SJSA1 (cell line): ENCODE data around the gene OR56B1. TPM values are rescaled to one million over a fixed set of nuclear protein-coding genes. Genes with fewer than 3 reads are reported as not detected.
A peak's percentile ranks its signal among the peaks of the same experiment; 100 is the strongest.
"Not testable (repeated sequence)": the region's sequence is repeated elsewhere in the genome, so short reads cannot be mapped to it uniquely, and the experiment has no call there.

ENCODE experiments used
- DNase-seq, 2 experiments: peaks; one replicate each; pipeline ENCODE4 v3.0.0-alpha.2; 2015 to 2020; ENCODE audit warnings: low spot score in 2 of 2, low read depth in 1 of 2
- H3K27ac ChIP-seq: fragments of 250-450 bp; sonication (Bioruptor Pico); 2 replicates; pipeline ENCODE4 v1.5.1; 2020; ENCODE audit warnings: mild to moderate bottlenecking, moderate library complexity
- H3K27me3 ChIP-seq: fragments of 250-450 bp; sonication (Bioruptor Pico); replicated peaks from 2 replicates; pipeline ENCODE4 v1.5.1; 2020; ENCODE audit warnings: mild to moderate bottlenecking, moderate library complexity
- H3K36me3 ChIP-seq: fragments of 250-450 bp; sonication (Bioruptor Pico); 2 replicates; pipeline ENCODE4 v1.5.1; 2020; ENCODE audit warnings: mild to moderate bottlenecking
- H3K4me1 ChIP-seq: fragments of 250-450 bp; sonication (Bioruptor Pico); replicated peaks from 2 replicates; pipeline ENCODE4 v1.6.1; 2021; ENCODE audit warnings: mild to moderate bottlenecking
- H3K4me3 ChIP-seq: fragments of 250-450 bp; sonication (Bioruptor Pico); 2 replicates; pipeline ENCODE4 v1.5.1; 2020; ENCODE audit warnings: mild to moderate bottlenecking
- H3K9me3 ChIP-seq: fragments of 250-450 bp; sonication (Bioruptor Pico); replicated peaks from 2 replicates; pipeline ENCODE4 v1.5.1; 2020; ENCODE audit warnings: mild to moderate bottlenecking
- total RNA-seq: library from RNA; depleted of rRNA; stranded (reverse); fragments of >200 nt; shearing (Covaris generic); gene quantifications from 2 replicates; pipeline ENCODE4 v1.2.3, GENCODE V29; 2014; rRNA removed

Gene OR56B1, protein sequence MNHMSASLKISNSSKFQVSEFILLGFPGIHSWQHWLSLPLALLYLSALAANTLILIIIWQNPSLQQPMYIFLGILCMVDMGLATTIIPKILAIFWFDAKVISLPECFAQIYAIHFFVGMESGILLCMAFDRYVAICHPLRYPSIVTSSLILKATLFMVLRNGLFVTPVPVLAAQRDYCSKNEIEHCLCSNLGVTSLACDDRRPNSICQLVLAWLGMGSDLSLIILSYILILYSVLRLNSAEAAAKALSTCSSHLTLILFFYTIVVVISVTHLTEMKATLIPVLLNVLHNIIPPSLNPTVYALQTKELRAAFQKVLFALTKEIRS
- total RNA-seq, result not detected in 2 replicates

- no peak for DNase-seq
- no peaks in the 10 kb centered on the region for H3K9me3 ChIP-seq
- no peaks in the 10 kb centered on the region for H3K36me3 ChIP-seq
- no peaks in the 10 kb centered on the region for H3K4me1 ChIP-seq
- no peak within 1 kb of the TSS for H3K27ac ChIP-seq
- no peak within 1 kb of the TSS for H3K4me3 ChIP-seq
- H3K27me3 ChIP-seq, result peaks cover 7% of the 10 kb centered on the region; the same call in 1 of the 2 replicates
Measured at GRCh38 chr11:5736396-5736795, at the start of gene OR56B1. TSS of gene OR56B1 (plus strand) at chr11:5736448. CDS start at chr11:5736517, 69 bp downstream.

DNA sequence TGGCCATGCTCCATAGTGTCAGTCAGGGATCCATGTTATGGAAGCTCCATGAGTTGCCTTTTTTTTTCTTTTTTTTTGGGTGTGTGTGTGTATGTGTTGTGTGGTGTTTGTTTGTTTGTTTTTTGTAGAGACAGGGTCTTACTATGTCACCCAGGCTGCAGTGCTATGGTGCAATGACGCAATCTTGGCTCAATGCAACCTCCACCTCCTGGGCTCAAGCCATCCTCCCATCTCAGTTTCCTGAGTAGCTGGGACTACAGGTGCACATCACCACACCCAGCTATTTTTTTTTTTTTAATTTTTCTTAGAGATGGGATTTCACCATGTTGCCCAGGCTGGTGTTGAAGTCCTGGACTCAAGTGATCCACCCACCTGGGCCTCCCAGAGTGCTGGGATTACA, 47.8 kb upstream of the OR56B1 start:
- peaks cover 8% of the 10 kb centered on the region; the same call in 1 of the 2 replicates for H3K36me3 ChIP-seq
- no peaks in the 10 kb centered on the region for H3K27me3 ChIP-seq
- H3K27ac ChIP-seq, result no peak overlapping the region
- H3K9me3 ChIP-seq, result no peaks in the 10 kb centered on the region
- DNase-seq, result no peak
- peaks cover 23% of the 10 kb centered on the region for H3K4me1 ChIP-seq
- H3K4me3 ChIP-seq, result no peak overlapping the region

- H3K27me3 ChIP-seq, result no peaks in the 10 kb centered on the region
- H3K4me3 ChIP-seq, result peak within 1 kb of the TSS; percentile 40
Measured at GRCh38 chr11:5689551-5689983, 46.7 kb upstream of the OR56B1 start, which contains the start of gene TRIM22. TSS of gene TRIM22 (plus strand) at chr11:5689790. CDS start at chr11:5696233, 6,443 bp downstream.

DNA sequence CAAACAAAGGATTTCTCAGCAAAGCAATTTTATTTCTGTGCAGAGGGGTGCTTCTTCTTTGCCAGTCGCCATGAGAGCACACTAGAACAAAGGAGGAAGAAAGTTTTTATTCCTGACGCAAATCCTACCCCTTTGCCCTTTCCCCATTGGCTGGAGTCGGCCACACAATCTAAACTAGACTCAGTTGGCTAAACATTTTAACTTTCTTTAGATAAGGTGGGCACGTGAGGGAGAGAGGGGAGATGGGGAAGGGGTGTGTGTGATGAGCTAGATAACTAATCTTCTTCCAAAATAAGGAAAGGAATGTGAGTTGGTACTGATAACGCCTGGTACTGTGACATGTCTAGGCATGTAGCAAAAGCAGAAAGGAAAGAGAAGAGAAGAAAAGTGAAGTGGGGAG, 46.0 kb upstream of the OR56B1 start:
- Histone ChIP-seq H3K4me1 (peaks cover 12% of the 10 kb centered on the region), H3K4me3 (peak overlapping the region; percentile 40), H3K9me3 (no peaks in the 10 kb centered on the region), H3K27me3 (no peaks in the 10 kb centered on the region), H3K36me3 (peaks cover 17% of the 10 kb centered on the region), H3K27ac (peak overlapping the region; percentile 89)
- DNase-seq, result peak in 1 of 2 experiments; percentile 77

More at GRCh38 chr11:5689551-5689983, 46.7 kb upstream of the OR56B1 start, which contains the start of gene TRIM22:
- DNase-seq, result peak; percentile 56 to 86
- Histone ChIP-seq H3K9me3 (no peaks in the 10 kb centered on the region), H3K36me3 (peaks cover 15% of the 10 kb centered on the region), H3K27ac (peak within 1 kb of the TSS; percentile 89), H3K4me1 (peaks cover 14% of the 10 kb centered on the region)

GRCh38 chr11:5690736-5691135, 45.5 kb upstream of the OR56B1 start:
- H3K4me1 ChIP-seq, result peaks cover 10% of the 10 kb centered on the region
- H3K9me3 ChIP-seq, result no peaks in the 10 kb centered on the region
- peak in 1 of 2 experiments; percentile 73 for DNase-seq
- peaks cover 18% of the 10 kb centered on the region for H3K36me3 ChIP-seq
- H3K4me3 ChIP-seq, result peak overlapping the region; percentile 40
- no peaks in the 10 kb centered on the region for H3K27me3 ChIP-seq
- peak overlapping the region; percentile 89 for H3K27ac ChIP-seq

DNA sequence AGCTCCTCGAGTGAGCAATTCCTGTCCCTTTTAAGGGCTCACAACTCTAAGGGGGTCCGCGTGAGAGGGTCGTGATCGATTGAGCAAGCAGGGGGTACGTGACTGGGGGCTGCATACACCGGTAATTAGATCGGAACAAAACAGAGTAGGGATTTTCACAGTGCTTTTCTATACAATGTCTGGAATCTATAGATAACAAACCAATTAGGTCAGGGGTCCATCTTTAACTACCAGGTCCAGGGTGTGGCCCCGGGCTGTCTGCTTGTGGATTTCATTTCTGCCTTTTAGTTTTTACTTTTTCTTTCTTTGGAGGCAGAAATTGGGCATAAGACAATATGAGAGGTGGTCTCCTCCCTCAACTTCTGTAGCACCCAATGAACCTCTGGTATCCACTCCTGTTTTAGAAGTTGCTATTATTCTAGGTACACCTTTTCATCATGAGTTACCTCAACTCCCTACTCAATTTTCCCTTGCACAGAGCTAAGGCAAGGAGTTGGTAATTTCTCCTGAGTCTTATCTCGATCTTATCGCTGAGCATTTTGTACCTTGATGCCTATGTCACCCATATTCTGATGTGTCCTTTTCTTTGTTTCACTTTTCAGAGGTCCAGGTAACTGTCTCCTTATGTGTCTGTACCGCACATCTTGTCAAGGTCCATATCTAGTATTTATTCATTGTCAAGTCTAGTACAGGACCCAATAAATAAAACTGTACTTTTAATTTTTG, 44.8 kb upstream of the OR56B1 start:
- 0 out of 2 replicates have a peak overlapping the region, but pooled peaks have one; percentile 89 for H3K27ac ChIP-seq
- H3K9me3 ChIP-seq, H3K27me3 ChIP-seq, DNase-seq: not testable (repeated sequence)
- peak overlapping the region; percentile 40 for H3K4me3 ChIP-seq
- peaks cover 10% of the 10 kb centered on the region for H3K4me1 ChIP-seq
- peaks cover 24% of the 10 kb centered on the region for H3K36me3 ChIP-seq

- H3K36me3 ChIP-seq, result peaks cover 30% of the 10 kb centered on the region
- H3K27ac ChIP-seq, result no peak overlapping the region
- no peaks in the 10 kb centered on the region for H3K9me3 ChIP-seq
- DNase-seq, result no peak
- H3K4me3 ChIP-seq, result no peak overlapping the region
- no peaks in the 10 kb centered on the region for H3K27me3 ChIP-seq
- peaks cover 10% of the 10 kb centered on the region for H3K4me1 ChIP-seq
Measured at GRCh38 chr11:5691964-5692361, 44.3 kb upstream of the OR56B1 start.

DNA sequence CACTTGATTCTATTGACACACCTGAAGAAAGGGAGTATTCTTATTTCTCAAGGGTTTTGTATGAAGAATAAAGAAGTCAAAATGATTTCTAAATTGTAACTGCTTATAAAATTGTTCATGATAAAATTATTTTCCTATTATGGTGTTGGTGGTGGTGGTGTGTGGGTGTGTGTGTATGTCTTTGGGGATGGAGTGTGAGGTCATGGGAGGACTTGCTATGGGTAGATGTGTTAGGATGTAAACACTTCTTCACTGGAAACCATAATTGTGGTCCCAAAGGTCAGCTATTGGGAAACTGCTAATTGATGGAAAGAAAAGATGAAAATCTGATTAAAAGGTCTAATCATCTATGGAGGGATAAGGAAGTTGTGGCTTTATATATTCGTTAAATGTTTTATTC, 41.6 kb upstream of the OR56B1 start:
- Histone ChIP-seq H3K27ac (no peak overlapping the region), H3K27me3 (no peaks in the 10 kb centered on the region), H3K4me1 (peaks cover 4% of the 10 kb centered on the region), H3K36me3 (peaks cover 52% of the 10 kb centered on the region), H3K9me3 (no peaks in the 10 kb centered on the region), H3K4me3 (no peak overlapping the region)
- DNase-seq, result no peak

GRCh38 chr11:5695580-5695979, 40.7 kb upstream of the OR56B1 start:
- Histone ChIP-seq H3K9me3 (no peaks in the 10 kb centered on the region), H3K4me3 (no peak overlapping the region)
- no peak for DNase-seq

DNA sequence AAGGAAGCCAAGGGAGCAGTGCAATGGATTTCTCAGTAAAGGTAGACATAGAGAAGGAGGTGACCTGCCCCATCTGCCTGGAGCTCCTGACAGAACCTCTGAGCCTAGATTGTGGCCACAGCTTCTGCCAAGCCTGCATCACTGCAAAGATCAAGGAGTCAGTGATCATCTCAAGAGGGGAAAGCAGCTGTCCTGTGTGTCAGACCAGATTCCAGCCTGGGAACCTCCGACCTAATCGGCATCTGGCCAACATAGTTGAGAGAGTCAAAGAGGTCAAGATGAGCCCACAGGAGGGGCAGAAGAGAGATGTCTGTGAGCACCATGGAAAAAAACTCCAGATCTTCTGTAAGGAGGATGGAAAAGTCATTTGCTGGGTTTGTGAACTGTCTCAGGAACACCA, 40.0 kb upstream of the OR56B1 start:
- Histone ChIP-seq H3K9me3 (no peaks in the 10 kb centered on the region), H3K27me3 (no peaks in the 10 kb centered on the region), H3K27ac (no peak overlapping the region), H3K36me3 (peaks cover 61% of the 10 kb centered on the region), H3K4me3 (no peak overlapping the region), H3K4me1 (peaks cover 4% of the 10 kb centered on the region)
- no peak for DNase-seq

More at GRCh38 chr11:5695580-5695979, 40.7 kb upstream of the OR56B1 start:
- peaks cover 55% of the 10 kb centered on the region for H3K36me3 ChIP-seq
- H3K27me3 ChIP-seq, result no peaks in the 10 kb centered on the region
- H3K27ac ChIP-seq, result no peak overlapping the region
- peaks cover 4% of the 10 kb centered on the region for H3K4me1 ChIP-seq

- no peak for DNase-seq
- no peaks in the 10 kb centered on the region for H3K9me3 ChIP-seq
- no peak overlapping the region for H3K4me3 ChIP-seq
- H3K36me3 ChIP-seq, result peaks cover 68% of the 10 kb centered on the region
- H3K27ac ChIP-seq, result no peak overlapping the region
- H3K4me1 ChIP-seq, result no peaks in the 10 kb centered on the region
- no peaks in the 10 kb centered on the region for H3K27me3 ChIP-seq
Measured at GRCh38 chr11:5698281-5698680, 38.0 kb upstream of the OR56B1 start.

- no peak for DNase-seq
- H3K4me1 ChIP-seq, result no peaks in the 10 kb centered on the region
- H3K27ac ChIP-seq, result no peak overlapping the region
- no peak overlapping the region for H3K4me3 ChIP-seq
- H3K36me3 ChIP-seq, result peaks cover 75% of the 10 kb centered on the region
- no peaks in the 10 kb centered on the region for H3K9me3 ChIP-seq
- H3K27me3 ChIP-seq, result no peaks in the 10 kb centered on the region
Measured at GRCh38 chr11:5700421-5701054, 35.7 kb upstream of the OR56B1 start.

DNA sequence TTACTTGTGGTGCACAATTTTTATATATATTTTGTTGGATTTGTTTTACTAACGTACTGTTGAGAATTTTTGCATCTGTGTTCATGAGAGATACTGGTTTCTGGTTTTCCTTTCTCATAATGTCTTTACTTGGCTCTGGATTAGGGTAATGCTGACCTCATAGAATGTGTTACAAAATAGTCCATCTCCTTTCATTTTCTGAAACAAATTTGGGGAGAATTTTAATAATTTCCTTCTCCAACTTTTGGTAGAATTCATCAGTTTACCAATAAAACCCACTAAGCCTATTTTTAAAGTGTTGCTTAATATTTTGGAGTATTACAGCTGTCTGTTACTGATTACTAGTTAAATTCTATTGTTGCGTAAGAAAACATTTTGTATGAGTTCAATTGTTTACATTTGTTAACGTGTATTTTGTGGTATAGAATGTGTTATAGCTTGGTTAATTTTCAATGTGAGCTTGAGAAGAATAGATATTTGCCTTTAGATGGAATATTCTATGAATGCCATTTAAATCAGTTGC, 35.1 kb upstream of the OR56B1 start:
- DNase-seq, result no peak
- Histone ChIP-seq H3K27ac (no peak overlapping the region), H3K9me3 (no peaks in the 10 kb centered on the region), H3K27me3 (no peaks in the 10 kb centered on the region), H3K4me1 (no peaks in the 10 kb centered on the region), H3K4me3 (no peak overlapping the region), H3K36me3 (peaks cover 76% of the 10 kb centered on the region)
